HepG2 (cell line): ENCODE results near the gene SYCP2L. TPM values are rescaled to one million over a fixed set of nuclear protein-coding genes. Genes with fewer than 3 reads are reported as not detected.
A peak's percentile ranks its signal among the peaks of the same experiment; 100 is the strongest.

Experiments used
- ARNT ChIP-seq: fragments of 450-650 bp; IDR thresholded peaks from 2 replicates; pipeline ENCODE4 v1.6.1; 2017
- BCL3 ChIP-seq: sonication (generic); formaldehyde crosslinking; IDR thresholded peaks from 2 replicates; pipeline ENCODE4 v1.5.1; 2020; ENCODE audit warnings: mild to moderate bottlenecking, missing genetic modification reagents, moderate library complexity
- BORCS8-MEF2B ChIP-seq: sonication (generic); formaldehyde crosslinking; IDR thresholded peaks from 2 replicates; pipeline ENCODE4 v1.8.0; 2022; ENCODE audit warnings: mild to moderate bottlenecking, missing genetic modification reagents
- CHD4 ChIP-seq: fragments of 200-600 bp; sonication (generic); IDR thresholded peaks from 2 replicates; pipeline ENCODE4 v1.7.0; 2017; ENCODE audit warnings: mild to moderate bottlenecking, low read length, borderline replicate concordance
- DRAP1 ChIP-seq: IDR thresholded peaks from 2 replicates; pipeline ENCODE4 v1.6.1; 2016; ENCODE audit warnings: missing genetic modification reagents, missing compliant biosample characterization
- ETV6 ChIP-seq: sonication (generic); formaldehyde crosslinking; conservative IDR thresholded peaks from 2 replicates; pipeline ENCODE4 v1.4.0; 2020; ENCODE audit warnings: missing genetic modification reagents
- FOXK2 ChIP-seq: fragments of 450-650 bp; IDR thresholded peaks from 2 replicates; pipeline ENCODE4 v1.6.1; 2016
- JUND ChIP-seq: sonication (generic); formaldehyde crosslinking; IDR thresholded peaks from 2 replicates; pipeline ENCODE4 v1.8.0; 2022; ENCODE audit warnings: mild to moderate bottlenecking, missing genetic modification reagents
- LCORL ChIP-seq, 2 experiments: fragments of 450-650 bp in 1 of 2; sonication (generic) in 1 of 2; formaldehyde crosslinking in 1 of 2; IDR thresholded peaks; 2 replicates each; pipeline versions ENCODE4 v1.5.0 to v1.6.1; 2017 to 2020; ENCODE audit warnings: antibody characterized with exemption in 1 of 2, missing genetic modification reagents in 1 of 2
- MAFF ChIP-seq: IDR thresholded peaks from 2 replicates; pipeline ENCODE4 v1.6.1; 2011; ENCODE audit warnings: low read depth, low read length, improper control_type of control experiment
- MLLT10 ChIP-seq: sonication (generic); formaldehyde crosslinking; IDR thresholded peaks from 2 replicates; pipeline ENCODE4 v1.4.0; 2020; ENCODE audit warnings: missing genetic modification reagents
- MTF2 ChIP-seq: sonication (generic); formaldehyde crosslinking; IDR thresholded peaks from 2 replicates; pipeline ENCODE4 v1.5.0; 2020; ENCODE audit warnings: missing genetic modification reagents, borderline replicate concordance
- SAFB2 ChIP-seq: sonication (generic); formaldehyde crosslinking; IDR thresholded peaks from 2 replicates; pipeline ENCODE4 v1.5.1; 2020; ENCODE audit warnings: missing genetic modification reagents, low read depth, mild to moderate bottlenecking, borderline replicate concordance
- STAT6 ChIP-seq: sonication (generic); formaldehyde crosslinking; IDR thresholded peaks from 2 replicates; pipeline ENCODE4 v1.4.0; 2020; ENCODE audit warnings: missing genetic modification reagents, mild to moderate bottlenecking, borderline replicate concordance
- UBTF ChIP-seq: sonication (generic); formaldehyde crosslinking; IDR thresholded peaks from 2 replicates; pipeline ENCODE4 v1.4.0; 2020; ENCODE audit warnings: mild to moderate bottlenecking, missing genetic modification reagents
- ZNF136 ChIP-seq: sonication (generic); formaldehyde crosslinking; IDR thresholded peaks from 2 replicates; pipeline ENCODE4 v1.8.1; 2022; ENCODE audit warnings: low read depth, mild to moderate bottlenecking, moderate library complexity, missing genetic modification reagents
- ZNF280B ChIP-seq: sonication (generic); formaldehyde crosslinking; IDR thresholded peaks from 2 replicates; pipeline ENCODE4 v1.5.0; 2020; ENCODE audit warnings: missing genetic modification reagents, mild to moderate bottlenecking, borderline replicate concordance
- ZNF768 ChIP-seq: sonication (generic); formaldehyde crosslinking; IDR thresholded peaks from 2 replicates; pipeline ENCODE4 v1.4.0; 2020; ENCODE audit warnings: missing genetic modification reagents
- ZNF839 ChIP-seq: sonication (generic); formaldehyde crosslinking; IDR thresholded peaks from 2 replicates; pipeline ENCODE4 v1.4.0; 2020; ENCODE audit warnings: missing genetic modification reagents, mild to moderate bottlenecking, borderline replicate concordance
- ZSCAN9 ChIP-seq: IDR thresholded peaks from 2 replicates; pipeline ENCODE4 v1.6.1; 2016; ENCODE audit warnings: borderline replicate concordance
- polyA plus RNA-seq, 8 experiments: library from polyadenylated mRNA; depleted of rRNA in 3 of 8; stranded (reverse) in 7 of 8; unstranded in 1 of 8; fragments of >200 nt; fragmentation: Illumina TruSeq in 4 of 8; extraction: Trizol in 4 of 8; gene quantifications; 2 replicates each; pipeline versions ENCODE4 v1.2.1 to v1.2.3, GENCODE V29; 2011 to 2016; ENCODE audit warnings: low read depth in 4 of 8, missing spikeins in 1 of 8, mixed read lengths in 1 of 8; ENCODE audit not compliant: insufficient read depth in 1 of 8
- total RNA-seq, 5 experiments: library from RNA; depleted of rRNA; stranded (reverse); fragments of >200 nt; fragmentation: Illumina TruSeq; extraction: Trizol; gene quantifications; 2 replicates each; pipeline ENCODE4 v1.2.3, GENCODE V29; 2016; ENCODE audit warnings: low read depth in 1 of 5

Gene SYCP2L
- total and polyA plus RNA-seq, 2 of the 13 experiments (the other 11 are each of a cell fraction or from before 2014, with no cell fraction given) = 0.22 to 0.54 TPM

GRCh38 chr6:11007715-11008608 is 121.1 kb downstream of the SYCP2L start (continued):
- no peak for TF ChIP-seq ZNF839 (CRISPR knock-in tag)
- 0 out of 2 replicates have a peak, but pooled peaks have one; percentile 27 for TF ChIP-seq BORCS8-MEF2B
- no peak for TF ChIP-seq MTF2 (CRISPR knock-in tag)
- no peak for TF ChIP-seq ZNF768 (CRISPR knock-in tag)
- TF ChIP-seq ZNF136 (CRISPR knock-in tag) = 0 out of 2 replicates have a peak, but pooled peaks have one; percentile 65
- no peak for TF ChIP-seq MLLT10 (CRISPR knock-in tag)
- no peak for TF ChIP-seq STAT6 (CRISPR knock-in tag)
- no peak for TF ChIP-seq BCL3
- TF ChIP-seq FOXK2 = no peak
- no peak for TF ChIP-seq ARNT
- peak; percentile 22; the same call in 1 of the 2 replicates for TF ChIP-seq DRAP1 (CRISPR knock-in tag)
- no peak for TF ChIP-seq JUND (CRISPR knock-in tag)
- TF ChIP-seq SAFB2 = no peak
- TF ChIP-seq LCORL (IDR thresholded peaks at IDR 0.05) = no peak
- peak; percentile 46; the same call in 1 of the 2 replicates for TF ChIP-seq LCORL (CRISPR knock-in tag; IDR thresholded peaks at IDR 0.05)
- TF ChIP-seq ZSCAN9 = peak; percentile 28; the same call in 1 of the 2 replicates
- TF ChIP-seq ZNF280B (CRISPR knock-in tag) = no peak
- no peak for TF ChIP-seq ETV6 (CRISPR knock-in tag)
- TF ChIP-seq UBTF = 0 out of 2 replicates have a peak, but pooled peaks have one; percentile 14
- TF ChIP-seq MAFF = no peak
- no peak for TF ChIP-seq CHD4
